Mucosa of descending colon (tissue), 3 donors: ENCODE measurements around the gene MTTP. TPM values are rescaled to one million over a fixed set of nuclear protein-coding genes. Genes with fewer than 3 reads are reported as not detected.
"Not testable (repeated sequence)": the region's sequence is repeated elsewhere in the genome, so short reads cannot be mapped to it uniquely, and the experiment has no call there.

Experiments used
- ATAC-seq: fragments of 200-7000 bp; cut with Tn5 transposase; one replicate; pipeline ENCODE4 v1.9.1; 2020; ENCODE audit warnings: mild to moderate bottlenecking, moderate library complexity
- DNase-seq, 3 donors: peaks; one replicate each; pipeline ENCODE4 v3.0.0-alpha.2; 2020
- H3K36me3 ChIP-seq: fragments of 200-600 bp; one replicate; pipeline ENCODE4 v1.8.0; 2021; ENCODE audit warnings: low read depth, mild to moderate bottlenecking
- H3K4me1 ChIP-seq: fragments of 200-600 bp; one replicate; pipeline ENCODE4 v1.8.0; 2021; ENCODE audit warnings: low read depth, mild to moderate bottlenecking
- H3K4me3 ChIP-seq: fragments of 200-600 bp; one replicate; pipeline ENCODE4 v1.8.0; 2021; ENCODE audit warnings: mild to moderate bottlenecking
- H3K9me3 ChIP-seq: fragments of 200-600 bp; one replicate; pipeline ENCODE4 v1.8.0; 2021; ENCODE audit warnings: mild to moderate bottlenecking
- intact Hi-C, 2 donors: fragments of 100-400 bp; cut with DNase I in 1 of 2; cut with micrococcal nuclease in 1 of 2; formaldehyde crosslinking; loops; one replicate each; pipeline versions ENCODE4 v1.11.0 to v1.11.1; 2022; cut with DNase I, micrococcal nuclease
- long read RNA-seq, 2 donors: library from polyadenylated mRNA; unstranded; transcript quantifications; one replicate each; pipeline ENCODE4 v2.0.0, GENCODE V29; 2019 to 2021
- total RNA-seq, 3 donors: library from RNA; stranded (reverse); fragmentation: NEBNext Ultra II Directional in 2 of 3; extraction: Animal tissue kit (Norgen Biotek cat#: 25700) in 2 of 3; gene quantifications; one replicate each; pipeline versions ENCODE4 v1.2.1 to v1.2.4, GENCODE V29; 2021 to 2023
- TF ChIP-seq, protein P1 (sequence below): fragments of 200-600 bp; IDR thresholded peaks from one replicate; pipeline ENCODE4 v1.8.0; 2022; ENCODE audit warnings: antibody characterized with exemption, mild to moderate bottlenecking
- donor health status: DM: no; HTN: no; CAD: no; lungs with moderate emphysema.
- donor health status: DM: no; HTN: no; CAD: no.
- donor health status: DM: no; HTN: yes; CAD: no.

Gene MTTP
- 1 to 10 TPM in 1 of 3 donors, under 1 TPM in 2; 0.20 to 1.5 (median 0.22) TPM for total RNA-seq
- long read RNA-seq, donor 1: 0 reads
- long read RNA-seq, donor 2, partial matches to known transcripts: 0 of 1 reads
- long read RNA-seq, donor 2, other reads (novel, unspliced or antisense): 0 of 1 reads

DNA sequence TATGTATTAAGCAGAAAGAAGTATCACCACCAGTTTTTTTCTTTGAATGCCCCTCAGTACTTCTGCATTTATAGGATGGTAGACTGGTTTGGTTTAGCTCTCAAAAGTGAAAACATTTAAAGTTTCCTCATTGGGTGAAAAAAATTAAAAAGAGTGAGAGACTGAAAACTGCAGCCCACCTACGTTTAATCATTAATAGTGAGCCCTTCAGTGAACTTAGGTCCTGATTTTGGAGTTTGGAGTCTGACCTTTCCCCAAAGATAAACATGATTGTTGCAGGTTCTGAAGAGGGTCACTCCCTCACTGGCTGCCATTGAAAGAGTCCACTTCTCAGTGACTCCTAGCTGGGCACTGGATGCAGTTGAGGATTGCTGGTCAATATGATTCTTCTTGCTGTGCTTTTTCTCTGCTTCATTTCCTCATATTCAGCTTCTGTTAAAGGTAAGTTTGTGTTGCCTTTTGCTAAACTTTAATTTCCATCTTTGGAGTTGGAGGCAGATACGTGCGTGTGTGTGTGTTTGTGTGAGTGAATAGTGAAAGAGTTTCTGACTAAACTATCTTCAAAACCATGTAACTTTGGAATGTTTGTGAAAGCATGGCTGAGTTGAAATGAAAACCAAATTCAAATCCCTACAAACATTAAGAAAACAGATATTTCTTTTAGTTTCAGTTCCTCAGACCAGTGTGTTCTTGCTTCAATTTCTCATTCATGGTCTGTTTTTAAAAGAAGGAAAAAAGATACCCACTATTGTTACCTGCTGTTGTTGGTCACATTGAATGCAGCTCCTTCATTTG lies at the start of gene MTTP:
Gene MTTP (plus strand): TSS at position 295 of the 795 bp plus-strand sequence. CDS start 86 bp downstream, at position 381.
- H3K4me3 ChIP-seq: no peak within 1 kb of the TSS
- peaks cover 14% of the 10 kb centered on the region for H3K4me1 ChIP-seq
- TF ChIP-seq, protein P1, sequence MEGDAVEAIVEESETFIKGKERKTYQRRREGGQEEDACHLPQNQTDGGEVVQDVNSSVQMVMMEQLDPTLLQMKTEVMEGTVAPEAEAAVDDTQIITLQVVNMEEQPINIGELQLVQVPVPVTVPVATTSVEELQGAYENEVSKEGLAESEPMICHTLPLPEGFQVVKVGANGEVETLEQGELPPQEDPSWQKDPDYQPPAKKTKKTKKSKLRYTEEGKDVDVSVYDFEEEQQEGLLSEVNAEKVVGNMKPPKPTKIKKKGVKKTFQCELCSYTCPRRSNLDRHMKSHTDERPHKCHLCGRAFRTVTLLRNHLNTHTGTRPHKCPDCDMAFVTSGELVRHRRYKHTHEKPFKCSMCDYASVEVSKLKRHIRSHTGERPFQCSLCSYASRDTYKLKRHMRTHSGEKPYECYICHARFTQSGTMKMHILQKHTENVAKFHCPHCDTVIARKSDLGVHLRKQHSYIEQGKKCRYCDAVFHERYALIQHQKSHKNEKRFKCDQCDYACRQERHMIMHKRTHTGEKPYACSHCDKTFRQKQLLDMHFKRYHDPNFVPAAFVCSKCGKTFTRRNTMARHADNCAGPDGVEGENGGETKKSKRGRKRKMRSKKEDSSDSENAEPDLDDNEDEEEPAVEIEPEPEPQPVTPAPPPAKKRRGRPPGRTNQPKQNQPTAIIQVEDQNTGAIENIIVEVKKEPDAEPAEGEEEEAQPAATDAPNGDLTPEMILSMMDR: no peak
- no peaks in the 10 kb centered on the region for H3K9me3 ChIP-seq
- no peak for ATAC-seq
- no peaks in the 10 kb centered on the region for H3K36me3 ChIP-seq
- DNase-seq: no peak
- intact Hi-C loops: no loop called here

DNA sequence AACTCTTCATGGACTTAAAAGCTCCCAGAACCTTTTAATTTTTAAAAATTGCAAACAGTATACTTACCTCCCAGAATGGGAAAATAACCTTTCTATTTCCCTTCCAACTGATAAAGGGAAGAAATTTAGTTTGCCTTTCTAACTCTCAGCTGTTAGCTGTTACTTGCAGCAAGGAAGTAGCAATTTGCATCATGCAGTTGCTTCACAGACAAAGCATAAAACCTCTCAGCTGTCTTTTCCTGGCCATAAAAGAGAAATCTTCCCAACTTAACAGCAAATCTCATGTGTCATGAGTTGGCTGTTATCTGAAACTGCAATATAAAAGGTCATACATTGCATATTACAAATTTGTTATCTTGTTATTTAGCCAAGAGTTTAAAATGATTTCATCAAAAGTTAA lies 45.4 kb upstream of the MTTP start:
- Histone ChIP-seq H3K9me3 (no peaks in the 10 kb centered on the region), H3K4me3 (no peak overlapping the region), H3K4me1 (no peaks in the 10 kb centered on the region), H3K36me3 (no peaks in the 10 kb centered on the region)
- no peak for ATAC-seq
- intact Hi-C loops: no loop called here
- no peak for DNase-seq
- TF ChIP-seq, protein P1: no peak

DNA sequence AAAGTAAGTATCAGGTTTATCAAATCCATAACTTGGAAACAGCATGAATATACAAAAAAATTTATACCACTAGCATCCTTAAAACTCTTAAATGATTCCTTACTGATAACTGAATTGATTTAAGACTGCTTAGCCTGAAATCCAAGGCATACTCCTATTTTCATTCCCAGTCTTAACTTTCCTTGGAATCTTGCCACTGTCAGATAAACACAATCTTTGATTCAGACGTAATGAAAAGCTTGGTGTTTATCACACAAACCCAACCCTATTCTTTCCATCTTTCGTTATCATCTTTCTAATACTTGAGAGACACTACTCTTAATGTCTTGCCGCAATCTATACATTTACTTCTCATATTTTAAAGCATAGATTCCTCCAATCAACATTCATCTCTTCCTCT lies 44.7 kb upstream of the MTTP start:
- TF ChIP-seq, protein P1: no peak
- Histone ChIP-seq H3K36me3 (no peaks in the 10 kb centered on the region), H3K4me1 (no peaks in the 10 kb centered on the region), H3K9me3 (no peaks in the 10 kb centered on the region), H3K4me3 (no peak overlapping the region)
- ATAC-seq (no peak), DNase-seq (no peak)
- intact Hi-C loops: no loop called here

DNA sequence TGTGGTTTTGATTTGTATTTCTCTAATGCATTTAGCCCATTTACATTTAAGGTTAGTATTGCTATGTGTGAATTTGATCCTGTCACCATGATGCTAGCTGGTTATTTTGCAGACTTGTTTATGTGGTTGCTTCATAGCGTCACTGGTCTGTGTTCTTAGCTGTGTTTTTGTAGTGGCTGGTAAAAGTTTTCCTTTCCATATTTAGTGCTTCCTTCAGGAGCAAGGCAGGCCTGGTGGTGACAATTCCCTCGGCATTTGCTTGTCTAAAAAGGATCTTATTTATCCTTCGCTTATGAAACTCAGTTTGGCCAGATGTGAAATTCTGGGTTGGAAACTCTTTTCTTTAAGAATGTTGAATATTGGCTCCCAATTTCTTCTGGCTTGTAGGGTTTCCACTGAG lies 39.9 kb upstream of the MTTP start:
- intact Hi-C loops, H3K9me3 ChIP-seq, H3K4me3 ChIP-seq, H3K4me1 ChIP-seq, DNase-seq, H3K36me3 ChIP-seq, ATAC-seq: not testable (repeated sequence)

DNA sequence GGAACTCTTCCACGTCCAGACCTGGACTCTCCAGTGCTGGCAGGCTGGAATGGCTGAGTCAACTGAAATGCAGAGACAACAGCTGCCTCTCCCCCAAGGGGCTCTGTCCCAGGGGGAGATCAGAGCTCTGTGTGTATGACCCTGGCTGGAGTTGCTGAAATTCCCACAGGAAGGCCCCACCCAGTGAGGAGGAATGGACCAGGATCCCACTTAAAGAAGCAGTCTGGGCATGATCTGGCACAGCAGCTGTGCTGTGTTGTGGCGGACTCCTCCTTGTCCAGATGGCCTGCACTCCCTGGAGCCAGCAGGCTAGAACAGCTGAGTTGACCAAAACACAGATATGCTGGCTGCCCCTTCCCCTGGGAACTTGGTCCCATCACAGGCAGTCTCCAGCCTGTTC lies 38.4 kb upstream of the MTTP start:
- H3K9me3 ChIP-seq: no peaks in the 10 kb centered on the region
- H3K4me3 ChIP-seq: no peak overlapping the region
- H3K4me1 ChIP-seq: no peaks in the 10 kb centered on the region
- intact Hi-C loops: no loop called here
- H3K36me3 ChIP-seq: no peaks in the 10 kb centered on the region
- peak in 1 of 3 donors; percentile 28 for DNase-seq
- no peak for ATAC-seq
- TF ChIP-seq, protein P1: no peak

DNA sequence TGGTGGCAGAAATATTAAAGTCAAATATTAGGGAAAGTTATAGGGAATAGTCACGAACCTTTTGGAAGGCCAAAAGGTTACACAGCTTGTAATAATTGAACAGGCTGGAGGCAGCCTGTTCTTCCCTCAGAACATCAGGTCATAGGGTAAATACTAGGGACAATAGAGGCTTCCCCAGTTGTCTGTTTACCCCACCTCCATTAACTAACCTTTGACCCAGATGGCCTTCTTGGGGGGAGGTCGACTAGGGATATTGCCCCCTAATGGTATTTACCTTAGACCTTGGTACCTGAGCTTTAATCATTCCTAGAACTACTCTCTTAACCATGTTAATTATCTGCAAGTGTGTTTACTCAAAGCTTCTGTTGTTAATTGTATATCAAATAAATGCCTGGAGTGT lies 37.8 kb upstream of the MTTP start:
- no peak for ATAC-seq
- intact Hi-C loops: no loop called here
- Histone ChIP-seq H3K4me3 (no peak overlapping the region), H3K9me3 (no peaks in the 10 kb centered on the region), H3K36me3 (no peaks in the 10 kb centered on the region), H3K4me1 (no peaks in the 10 kb centered on the region)
- no peak for DNase-seq
- TF ChIP-seq, protein P1: no peak
